ENCODE data around the gene DGKI.
A peak's percentile ranks its signal among the peaks of the same experiment; 100 is the strongest.

DGKI gene

GRCh38 chr7:137434530-137434929 lies 412.2 kb downstream of the DGKI start:
- no peaks in the 10 kb centered on the region for H3K4me1 ChIP-seq (ENCODE audit: control insufficient read depth, insufficient read depth, low read length)
- no peaks in the 10 kb centered on the region for H3K36me3 ChIP-seq (ENCODE audit: control insufficient read depth, insufficient read depth, low read length)
- H3K27me3 ChIP-seq (ENCODE audit: control insufficient read depth, insufficient read depth, low read length) = no peaks in the 10 kb centered on the region
- H3K4me3 ChIP-seq (ENCODE audit: low read depth, low read length) = no peak overlapping the region
- no peaks in the 10 kb centered on the region for H3K9me3 ChIP-seq (ENCODE audit: control insufficient read depth, insufficient read depth, low read length)
- H3K9ac ChIP-seq (ENCODE audit: low read depth, low read length) = no peak overlapping the region

- Histone ChIP-seq H3K9me3 (ENCODE audit: control insufficient read depth, insufficient read depth, low read length) (no peaks in the 10 kb centered on the region), H3K27me3 (ENCODE audit: control insufficient read depth, insufficient read depth, low read length) (no peaks in the 10 kb centered on the region), H3K9ac (ENCODE audit: low read depth, low read length) (no peak overlapping the region), H3K4me1 (ENCODE audit: control insufficient read depth, insufficient read depth, low read length) (no peaks in the 10 kb centered on the region), H3K4me3 (ENCODE audit: low read depth, low read length) (no peak overlapping the region), H3K36me3 (ENCODE audit: control insufficient read depth, insufficient read depth, low read length) (no peaks in the 10 kb centered on the region)
These were observed 423.5 kb downstream of the DGKI start for GRCh38 chr7:137423321-137423720.

GRCh38 chr7:137421366-137421765 lies 425.4 kb downstream of the DGKI start:
- Histone ChIP-seq H3K9ac (ENCODE audit: low read depth, low read length) (no peak overlapping the region), H3K36me3 (ENCODE audit: control insufficient read depth, insufficient read depth, low read length) (no peaks in the 10 kb centered on the region)

GRCh38 chr7:137418841-137419240 lies 427.9 kb downstream of the DGKI start:
- Histone ChIP-seq H3K4me3 (ENCODE audit: low read depth, low read length) (no peak overlapping the region), H3K4me1 (ENCODE audit: control insufficient read depth, insufficient read depth, low read length) (no peaks in the 10 kb centered on the region), H3K9me3 (ENCODE audit: control insufficient read depth, insufficient read depth, low read length) (no peaks in the 10 kb centered on the region), H3K9ac (ENCODE audit: low read depth, low read length) (no peak overlapping the region), H3K36me3 (ENCODE audit: control insufficient read depth, insufficient read depth, low read length) (no peaks in the 10 kb centered on the region), H3K27me3 (ENCODE audit: control insufficient read depth, insufficient read depth, low read length) (no peaks in the 10 kb centered on the region)

More at GRCh38 chr7:137421366-137421765, 425.4 kb downstream of the DGKI start:
- Histone ChIP-seq H3K4me1 (ENCODE audit: control insufficient read depth, insufficient read depth, low read length) (no peaks in the 10 kb centered on the region), H3K27me3 (ENCODE audit: control insufficient read depth, insufficient read depth, low read length) (no peaks in the 10 kb centered on the region), H3K4me3 (ENCODE audit: low read depth, low read length) (no peak overlapping the region), H3K9me3 (ENCODE audit: control insufficient read depth, insufficient read depth, low read length) (no peaks in the 10 kb centered on the region)

GRCh38 chr7:137417464-137417863 lies 429.3 kb downstream of the DGKI start:
- no peak overlapping the region for H3K9ac ChIP-seq (ENCODE audit: low read depth, low read length)
- no peak overlapping the region for H3K4me3 ChIP-seq (ENCODE audit: low read depth, low read length)
- H3K9me3 ChIP-seq (ENCODE audit: control insufficient read depth, insufficient read depth, low read length) = no peaks in the 10 kb centered on the region
- no peaks in the 10 kb centered on the region for H3K27me3 ChIP-seq (ENCODE audit: control insufficient read depth, insufficient read depth, low read length)
- no peaks in the 10 kb centered on the region for H3K4me1 ChIP-seq (ENCODE audit: control insufficient read depth, insufficient read depth, low read length)
- H3K36me3 ChIP-seq (ENCODE audit: control insufficient read depth, insufficient read depth, low read length) = no peaks in the 10 kb centered on the region

GRCh38 chr7:137413901-137414300 lies 432.9 kb downstream of the DGKI start:
- Histone ChIP-seq H3K4me1 (ENCODE audit: control insufficient read depth, insufficient read depth, low read length) (no peaks in the 10 kb centered on the region), H3K9ac (ENCODE audit: low read depth, low read length) (no peak overlapping the region), H3K36me3 (ENCODE audit: control insufficient read depth, insufficient read depth, low read length) (no peaks in the 10 kb centered on the region), H3K4me3 (ENCODE audit: low read depth, low read length) (no peak overlapping the region), H3K27me3 (ENCODE audit: control insufficient read depth, insufficient read depth, low read length) (no peaks in the 10 kb centered on the region), H3K9me3 (ENCODE audit: control insufficient read depth, insufficient read depth, low read length) (no peaks in the 10 kb centered on the region)

- no peaks in the 10 kb centered on the region for H3K9me3 ChIP-seq (ENCODE audit: control insufficient read depth, insufficient read depth, low read length)
- H3K4me3 ChIP-seq (ENCODE audit: low read depth, low read length) = no peak overlapping the region
These were observed 435.3 kb downstream of the DGKI start for GRCh38 chr7:137411446-137411845.

GRCh38 chr7:137408126-137408525 lies 438.6 kb downstream of the DGKI start:
- H3K9me3 ChIP-seq (ENCODE audit: control insufficient read depth, insufficient read depth, low read length) = no peaks in the 10 kb centered on the region
- no peak overlapping the region for H3K4me3 ChIP-seq (ENCODE audit: low read depth, low read length)
- H3K4me1 ChIP-seq (ENCODE audit: control insufficient read depth, insufficient read depth, low read length) = peaks cover 3% of the 10 kb centered on the region
- H3K36me3 ChIP-seq (ENCODE audit: control insufficient read depth, insufficient read depth, low read length) = no peaks in the 10 kb centered on the region
- no peaks in the 10 kb centered on the region for H3K27me3 ChIP-seq (ENCODE audit: control insufficient read depth, insufficient read depth, low read length)
- H3K9ac ChIP-seq (ENCODE audit: low read depth, low read length) = no peak overlapping the region

More at GRCh38 chr7:137411446-137411845, 435.3 kb downstream of the DGKI start:
- H3K36me3 ChIP-seq (ENCODE audit: control insufficient read depth, insufficient read depth, low read length) = no peaks in the 10 kb centered on the region
- no peaks in the 10 kb centered on the region for H3K4me1 ChIP-seq (ENCODE audit: control insufficient read depth, insufficient read depth, low read length)
- H3K27me3 ChIP-seq (ENCODE audit: control insufficient read depth, insufficient read depth, low read length) = no peaks in the 10 kb centered on the region
- H3K9ac ChIP-seq (ENCODE audit: low read depth, low read length) = no peak overlapping the region

- H3K4me3 ChIP-seq (ENCODE audit: low read depth, low read length) = no peak overlapping the region
- no peak overlapping the region for H3K9ac ChIP-seq (ENCODE audit: low read depth, low read length)
- H3K36me3 ChIP-seq (ENCODE audit: control insufficient read depth, insufficient read depth, low read length) = no peaks in the 10 kb centered on the region
- H3K9me3 ChIP-seq (ENCODE audit: control insufficient read depth, insufficient read depth, low read length) = no peaks in the 10 kb centered on the region
- H3K27me3 ChIP-seq (ENCODE audit: control insufficient read depth, insufficient read depth, low read length) = no peaks in the 10 kb centered on the region
- peaks cover 11% of the 10 kb centered on the region for H3K4me1 ChIP-seq (ENCODE audit: control insufficient read depth, insufficient read depth, low read length)
These were observed 439.7 kb downstream of the DGKI start for GRCh38 chr7:137407078-137407477.

- H3K9me3 ChIP-seq (ENCODE audit: control insufficient read depth, insufficient read depth, low read length) = no peaks in the 10 kb centered on the region
- no peaks in the 10 kb centered on the region for H3K27me3 ChIP-seq (ENCODE audit: control insufficient read depth, insufficient read depth, low read length)
- no peaks in the 10 kb centered on the region for H3K36me3 ChIP-seq (ENCODE audit: control insufficient read depth, insufficient read depth, low read length)
- H3K4me1 ChIP-seq (ENCODE audit: control insufficient read depth, insufficient read depth, low read length) = peaks cover 11% of the 10 kb centered on the region
- H3K4me3 ChIP-seq (ENCODE audit: low read depth, low read length) = no peak overlapping the region
- H3K9ac ChIP-seq (ENCODE audit: low read depth, low read length) = no peak overlapping the region
These were observed 442.0 kb downstream of the DGKI start for GRCh38 chr7:137404660-137405317.

GRCh38 chr7:137403353-137403695 lies 443.4 kb downstream of the DGKI start:
- Histone ChIP-seq H3K4me3 (ENCODE audit: low read depth, low read length) (peak overlapping the region; percentile 38), H3K9ac (ENCODE audit: low read depth, low read length) (no peak overlapping the region), H3K4me1 (ENCODE audit: control insufficient read depth, insufficient read depth, low read length) (peaks cover 11% of the 10 kb centered on the region), H3K36me3 (ENCODE audit: control insufficient read depth, insufficient read depth, low read length) (no peaks in the 10 kb centered on the region), H3K9me3 (ENCODE audit: control insufficient read depth, insufficient read depth, low read length) (no peaks in the 10 kb centered on the region), H3K27me3 (ENCODE audit: control insufficient read depth, insufficient read depth, low read length) (no peaks in the 10 kb centered on the region)

GRCh38 chr7:137402536-137403352 lies 444.0 kb downstream of the DGKI start:
- Histone ChIP-seq H3K4me1 (ENCODE audit: control insufficient read depth, insufficient read depth, low read length) (peaks cover 11% of the 10 kb centered on the region), H3K9ac (ENCODE audit: low read depth, low read length) (no peak overlapping the region), H3K36me3 (ENCODE audit: control insufficient read depth, insufficient read depth, low read length) (no peaks in the 10 kb centered on the region), H3K27me3 (ENCODE audit: control insufficient read depth, insufficient read depth, low read length) (no peaks in the 10 kb centered on the region), H3K4me3 (ENCODE audit: low read depth, low read length) (peak overlapping the region; percentile 38), H3K9me3 (ENCODE audit: control insufficient read depth, insufficient read depth, low read length) (no peaks in the 10 kb centered on the region)

All from iPS-15b (cell line).